Fibroblast of skin of scalp (primary cell): ENCODE measurements around the gene FOLH1. TPM values are rescaled to one million over a fixed set of nuclear protein-coding genes. Genes with fewer than 3 reads are reported as not detected.
A peak's percentile ranks its signal among the peaks of the same experiment; 100 is the strongest.
"Not testable (repeated sequence)": the region's sequence is repeated elsewhere in the genome, so short reads cannot be mapped to it uniquely, and the experiment has no call there.

Experiments
- DNase-seq: peaks from one replicate; pipeline ENCODE4 v3.0.0-alpha.2; 2013
- polyA plus RNA-seq, 2 experiments: library from polyadenylated mRNA; unstranded; fragments of 120-200 nt; gene quantifications; one replicate each; pipeline ENCODE4 v1.2.1, GENCODE V29; 2013; ENCODE audit not compliant: insufficient read length in 2 of 2

Gene FOLH1
- not detected for polyA plus RNA-seq (2013, experiment 1 of 2; ENCODE audit: insufficient read length)
- polyA plus RNA-seq (2013, experiment 2 of 2; ENCODE audit: insufficient read length): 0.54 TPM

- peak; percentile 48 for DNase-seq
Observed at GRCh38 chr11:49208006-49208721, at the start of gene FOLH1. TSS of gene FOLH1 (minus strand) at chr11:49208602. CDS start at chr11:49208409, 193 bp downstream.

- DNase-seq: not testable (repeated sequence)
Observed at GRCh38 chr11:49255148-49255547, 46.7 kb upstream of the FOLH1 start.

- not testable (repeated sequence) for DNase-seq
Observed at GRCh38 chr11:49251212-49251611, 42.8 kb upstream of the FOLH1 start.

GRCh38 chr11:49250398-49251115 is 42.2 kb upstream of the FOLH1 start:
- not testable (repeated sequence) for DNase-seq

- DNase-seq: not testable (repeated sequence)
Observed at GRCh38 chr11:49249363-49249762, 41.0 kb upstream of the FOLH1 start.

- not testable (repeated sequence) for DNase-seq
Observed at GRCh38 chr11:49233685-49234084, 25.3 kb upstream of the FOLH1 start.

GRCh38 chr11:49233019-49233418 is 24.6 kb upstream of the FOLH1 start:
- not testable (repeated sequence) for DNase-seq

- DNase-seq: not testable (repeated sequence)
Observed at GRCh38 chr11:49231725-49232124, 23.3 kb upstream of the FOLH1 start.

- DNase-seq: peak; percentile 20
Observed at GRCh38 chr11:49230534-49230933, 22.1 kb upstream of the FOLH1 start.

GRCh38 chr11:49230001-49230400 is 21.6 kb upstream of the FOLH1 start:
- DNase-seq: not testable (repeated sequence)

GRCh38 chr11:49229136-49229535 is 20.7 kb upstream of the FOLH1 start:
- DNase-seq: not testable (repeated sequence)

- not testable (repeated sequence) for DNase-seq
Observed at GRCh38 chr11:49225255-49225785, 16.9 kb upstream of the FOLH1 start.

- no peak for DNase-seq
Observed at GRCh38 chr11:49221112-49221511, 12.7 kb upstream of the FOLH1 start.

- no peak for DNase-seq
Observed at GRCh38 chr11:49213026-49213560, 4.7 kb upstream of the FOLH1 start.

- DNase-seq: not testable (repeated sequence)
Observed at GRCh38 chr11:49206999-49207398, 1.4 kb downstream of the FOLH1 start.

- no peak for DNase-seq
Observed at GRCh38 chr11:49202287-49202976, 6.0 kb downstream of the FOLH1 start.

GRCh38 chr11:49196775-49197174 is 11.6 kb downstream of the FOLH1 start:
- DNase-seq: not testable (repeated sequence)

- not testable (repeated sequence) for DNase-seq
Observed at GRCh38 chr11:49196002-49196401, 12.4 kb downstream of the FOLH1 start.

- not testable (repeated sequence) for DNase-seq
Observed at GRCh38 chr11:49190287-49190686, 18.1 kb downstream of the FOLH1 start.

- not testable (repeated sequence) for DNase-seq
Observed at GRCh38 chr11:49186225-49186624, 22.2 kb downstream of the FOLH1 start.

GRCh38 chr11:49185597-49185996 is 22.8 kb downstream of the FOLH1 start:
- DNase-seq: not testable (repeated sequence)

GRCh38 chr11:49184756-49185155 is 23.6 kb downstream of the FOLH1 start:
- not testable (repeated sequence) for DNase-seq
